ENCODE measurements around the gene EPB41L1. TPM values are rescaled to one million over a fixed set of nuclear protein-coding genes. Genes with fewer than 3 reads are reported as not detected.

The EPB41L1 gene
- total and polyA plus RNA-seq, 10 donors = 1.5 to 18.6 (median 12.0) TPM

GRCh38 chr20:36112112-36112511 is 42.4 kb upstream of the EPB41L1 start:
- DNase-seq = no peak
- Histone ChIP-seq H3K27me3 (replicated peaks in 1 of 7) (no peaks in the 10 kb centered on the region), H3K4me3 (no peak overlapping the region), H3K4me1 (peaks cover 0 to 12% (median 7%) of the 10 kb centered on the region in 6 donors), H3K27ac (no peak overlapping the region), H3K36me3 (no peaks in the 10 kb centered on the region), H3K9me3 (no peaks in the 10 kb centered on the region)
- WGBS, 5 donors = 82 to 91% (median 83%) methylated on average over 6 of the region's 6 CpGs
- no peak for TF ChIP-seq POLR2A (IDR thresholded peaks at IDR 0.05)
- no peak for TF ChIP-seq POLR2AphosphoS5 (IDR thresholded peaks at IDR 0.05)
- TF ChIP-seq CTCF (IDR thresholded peaks at IDR 0.05 in 8 of 11, conservative IDR thresholded peaks at IDR 0.05 in 3 of 11) = no peak
- intact Hi-C loops (cut with DNase I; ENCODE audit: low total_unique reads) = no loop called here

DNA sequence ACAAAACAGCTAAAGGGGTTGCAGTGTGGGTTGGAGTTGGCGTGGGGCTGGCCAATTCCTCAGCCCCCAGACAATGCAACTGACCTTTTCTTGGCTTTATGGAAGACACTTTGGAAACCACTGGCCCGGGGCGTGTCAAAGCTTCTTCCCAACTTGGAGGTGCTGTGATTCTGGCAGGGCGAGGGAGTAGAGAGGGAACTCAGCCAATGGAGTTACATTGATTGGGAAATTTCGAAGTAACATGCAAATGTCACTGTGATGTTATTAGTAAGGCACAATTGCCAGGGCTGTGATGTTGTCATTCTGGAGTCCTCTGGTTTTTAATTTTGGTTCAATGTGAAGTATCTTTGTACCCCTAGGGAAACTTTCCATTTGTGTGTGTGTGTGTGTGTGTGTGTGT is 41.5 kb upstream of the EPB41L1 start:
- Histone ChIP-seq H3K4me1 (peaks cover 0 to 12% (median 7%) of the 10 kb centered on the region in 6 donors), H3K4me3 (no peak overlapping the region), H3K36me3 (no peaks in the 10 kb centered on the region), H3K9me3 (no peaks in the 10 kb centered on the region), H3K27me3 (replicated peaks in 1 of 7) (no peaks in the 10 kb centered on the region), H3K27ac (no peak overlapping the region)
- intact Hi-C loops (cut with DNase I; ENCODE audit: low total_unique reads) = no loop called here
- 82 to 93% (median 86%) methylated on average over 5 of the region's 5 CpGs for WGBS, 5 donors
- TF ChIP-seq POLR2A (IDR thresholded peaks at IDR 0.05) (no peak), POLR2AphosphoS5 (IDR thresholded peaks at IDR 0.05) (no peak), CTCF (IDR thresholded peaks at IDR 0.05 in 8 of 11, conservative IDR thresholded peaks at IDR 0.05 in 3 of 11) (no peak)
- no peak for DNase-seq

GRCh38 chr20:36113566-36114250 is 40.8 kb upstream of the EPB41L1 start:
- Histone ChIP-seq H3K36me3 (no peaks in the 10 kb centered on the region), H3K9me3 (no peaks in the 10 kb centered on the region), H3K4me3 (no peak overlapping the region), H3K27me3 (replicated peaks in 1 of 7) (no peaks in the 10 kb centered on the region), H3K4me1 (peaks cover 0 to 12% (median 7%) of the 10 kb centered on the region in 6 donors), H3K27ac (peak overlapping the region in 5 of 8 donors; percentile 10 to 60 (median 28))
- intact Hi-C loops (cut with DNase I; ENCODE audit: low total_unique reads) = no loop called here
- DNase-seq = no peak
- TF ChIP-seq CTCF (IDR thresholded peaks at IDR 0.05 in 8 of 11, conservative IDR thresholded peaks at IDR 0.05 in 3 of 11) (no peak), POLR2AphosphoS5 (IDR thresholded peaks at IDR 0.05) (no peak), POLR2A (IDR thresholded peaks at IDR 0.05) (no peak)
- 58 to 62% (median 59%) methylated on average over 13 of the region's 13 CpGs for WGBS, 5 donors

DNA sequence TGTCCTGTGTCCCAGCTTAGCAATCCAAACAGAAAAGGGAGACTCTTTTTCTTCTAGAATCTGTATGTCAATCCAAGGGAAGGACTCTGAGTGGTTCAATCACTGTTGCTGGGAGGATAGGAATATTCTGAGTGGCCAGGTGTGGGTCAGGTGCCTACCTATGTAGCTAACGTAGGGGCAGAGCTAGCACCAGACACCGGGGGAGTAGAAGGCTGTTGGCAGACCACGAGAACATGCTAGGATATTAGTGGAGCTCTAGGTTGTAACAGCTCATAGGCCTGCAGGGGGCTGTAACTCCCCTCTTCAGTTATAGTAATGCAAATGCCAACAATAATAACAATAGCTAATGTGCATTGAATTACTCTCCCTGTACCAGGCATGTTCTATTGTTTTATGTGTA is 39.8 kb upstream of the EPB41L1 start:
- no peak for DNase-seq
- H3K4me3 ChIP-seq = no peak overlapping the region
- H3K36me3 ChIP-seq = no peaks in the 10 kb centered on the region
- intact Hi-C loops (cut with DNase I; ENCODE audit: low total_unique reads) = no loop called here
- peak overlapping the region in 1 of 8 donors; percentile 52 for H3K27ac ChIP-seq
- H3K27me3 ChIP-seq (replicated peaks in 1 of 7) = no peaks in the 10 kb centered on the region
- H3K9me3 ChIP-seq = no peaks in the 10 kb centered on the region
- 85 to 99% (median 86%) methylated on average over 3 of the region's 3 CpGs for WGBS, 5 donors
- TF ChIP-seq CTCF (IDR thresholded peaks at IDR 0.05 in 8 of 11, conservative IDR thresholded peaks at IDR 0.05 in 3 of 11) (no peak), POLR2A (IDR thresholded peaks at IDR 0.05) (no peak), POLR2AphosphoS5 (IDR thresholded peaks at IDR 0.05) (no peak)
- H3K4me1 ChIP-seq = peaks cover 0 to 12% (median 7%) of the 10 kb centered on the region in 6 donors

Measured in spleen (tissue), 11 donors.